ENCODE data around the gene PITPNC1.
"Not testable (repeated sequence)": the region's sequence is repeated elsewhere in the genome, so short reads cannot be mapped to it uniquely, and the experiment has no call there.

PITPNC1 gene

DNA sequence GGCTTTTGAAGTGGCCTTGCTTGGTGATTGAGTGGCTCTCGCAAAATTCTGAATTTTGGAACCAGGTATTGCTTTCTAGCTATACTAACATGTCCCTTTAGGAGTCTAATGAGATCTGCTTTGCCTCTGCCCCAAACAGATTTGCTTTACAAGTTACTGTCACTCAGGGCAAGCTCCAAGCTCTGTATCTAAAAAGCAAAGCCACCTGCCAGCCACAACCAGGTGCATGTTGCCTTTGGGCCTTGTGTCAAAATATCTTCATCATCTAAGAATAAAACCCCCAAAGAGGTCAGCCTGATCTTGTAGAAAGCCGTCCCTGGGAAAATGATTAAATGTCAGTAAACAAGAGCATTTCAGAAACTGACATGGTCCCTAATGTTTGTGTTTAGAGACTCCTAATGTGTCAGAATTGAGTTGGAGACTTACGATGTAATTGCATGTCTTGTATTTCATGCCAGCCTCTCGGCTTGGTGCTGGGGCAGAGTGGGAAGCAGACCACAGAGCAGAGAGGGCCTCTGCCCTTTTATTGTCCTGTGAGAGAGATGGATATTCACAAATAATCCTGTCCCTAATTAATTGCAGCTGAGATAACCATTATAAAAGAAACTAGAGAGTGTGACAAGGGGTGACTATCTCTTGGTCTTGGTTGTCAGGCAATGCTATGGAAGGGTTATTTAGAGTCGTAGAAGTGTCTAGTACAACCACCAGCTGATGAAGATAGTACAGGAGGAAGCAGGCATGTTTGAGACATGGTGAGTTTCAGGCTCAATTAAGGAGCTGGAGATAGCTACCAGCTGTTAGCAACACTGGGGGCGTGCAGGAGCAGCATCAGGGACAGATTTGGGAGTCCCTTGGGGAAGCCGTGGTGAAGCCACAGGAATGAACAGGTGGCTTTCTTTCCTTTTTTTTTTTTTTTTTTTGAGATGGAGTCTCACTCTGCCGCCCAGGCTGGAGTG, 90.7 kb downstream of the PITPNC1 start:
- peak; percentile 30 for DNase-seq

- DNase-seq, result no peak
Observed at GRCh38 chr17:67469208-67469980, 92.3 kb downstream of the PITPNC1 start.

DNA sequence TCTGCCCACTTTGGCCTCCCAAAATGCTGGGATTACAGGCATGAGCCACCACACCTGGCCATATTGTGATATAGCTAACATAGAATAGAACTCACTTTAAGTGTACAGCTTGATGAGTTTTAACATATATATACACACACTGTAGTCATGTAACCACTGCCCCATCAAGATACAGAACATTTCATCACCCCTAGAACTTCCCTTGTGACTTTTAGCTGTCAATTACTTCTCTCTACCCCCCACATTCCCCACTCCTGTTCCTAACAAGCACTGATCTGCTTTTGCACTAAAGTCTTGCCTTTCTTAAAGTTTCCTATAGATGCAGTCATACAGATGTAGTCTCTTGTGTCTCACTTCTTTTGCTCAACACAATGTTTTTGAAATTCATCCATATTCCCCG, 93.1 kb downstream of the PITPNC1 start:
- DNase-seq, result no peak

DNA sequence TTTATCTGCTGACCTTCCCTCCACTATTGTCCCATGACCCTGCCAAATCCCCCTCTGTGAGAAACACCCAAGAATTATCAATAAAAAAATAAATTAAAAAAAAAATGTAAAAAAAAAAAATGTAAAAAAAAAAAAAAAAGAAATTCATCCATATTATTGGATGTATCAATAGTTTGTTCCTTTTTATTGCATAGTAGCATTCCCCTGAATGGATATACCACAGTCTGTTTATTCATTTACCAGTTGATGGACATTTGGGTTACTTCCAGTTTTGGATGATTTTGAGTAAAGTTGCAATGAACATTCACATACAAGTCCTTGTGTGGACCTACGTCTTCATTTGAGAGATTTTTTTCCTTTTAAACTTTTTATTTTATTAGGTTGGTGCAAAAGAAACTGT, 94.0 kb downstream of the PITPNC1 start:
- DNase-seq, result no peak

GRCh38 chr17:67472606-67473005, 95.5 kb downstream of the PITPNC1 start:
- not testable (repeated sequence) for DNase-seq

DNA sequence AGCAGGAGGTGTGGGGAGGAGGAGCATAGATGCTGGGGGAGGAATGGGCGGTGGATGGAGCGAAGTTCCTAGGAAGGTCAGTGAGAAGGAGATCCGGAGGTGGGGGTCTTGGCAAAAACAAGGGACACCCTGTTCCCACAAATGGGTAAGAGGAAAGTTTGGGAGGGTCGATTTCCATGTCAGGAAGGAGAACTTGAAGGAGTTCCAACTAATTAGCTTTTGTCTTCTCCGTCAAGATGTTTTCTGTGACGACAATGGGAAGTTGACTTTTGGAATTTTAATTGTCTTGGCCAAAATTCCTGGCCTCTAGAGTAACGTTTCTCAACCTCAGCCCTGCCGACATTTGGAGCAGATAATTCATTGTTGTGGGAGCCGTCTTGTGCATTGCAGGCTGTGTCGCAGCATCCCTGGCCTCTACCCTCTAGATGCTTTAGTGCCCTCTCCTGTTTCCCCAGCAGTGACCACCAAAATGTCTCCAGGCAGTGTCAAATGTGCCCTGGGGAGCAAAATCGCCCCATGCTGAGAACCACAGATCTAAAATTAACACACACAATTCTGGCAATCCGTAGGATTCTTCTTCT, 97.1 kb downstream of the PITPNC1 start:
- DNase-seq, result no peak

- DNase-seq, result peak; percentile 57
Observed at GRCh38 chr17:67475161-67475937, 98.3 kb downstream of the PITPNC1 start.

- DNase-seq, result no peak
Observed at GRCh38 chr17:67476787-67477335, 99.8 kb downstream of the PITPNC1 start.

DNA sequence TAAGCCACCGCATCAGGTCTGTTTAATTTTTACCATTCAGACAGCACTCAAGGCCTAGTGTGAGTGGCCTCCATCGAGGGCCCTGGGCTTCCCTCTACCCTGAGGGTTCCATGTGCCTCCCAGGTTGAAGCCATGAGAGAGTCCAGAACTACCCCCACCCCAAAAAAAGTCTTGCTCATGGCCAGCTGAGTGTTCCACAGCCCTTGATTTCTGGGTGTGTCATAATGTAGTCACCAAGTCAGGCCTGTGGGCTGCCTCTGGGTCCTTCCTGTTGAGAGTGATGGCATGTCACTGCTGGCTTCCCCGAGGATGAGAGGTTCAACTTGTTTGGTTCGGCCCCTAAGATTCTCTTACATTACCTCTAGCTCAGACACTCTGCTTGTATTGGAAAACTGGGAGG, 100.6 kb downstream of the PITPNC1 start:
- DNase-seq, result no peak

GRCh38 chr17:67478401-67479041, 101.4 kb downstream of the PITPNC1 start:
- no peak for DNase-seq

DNA sequence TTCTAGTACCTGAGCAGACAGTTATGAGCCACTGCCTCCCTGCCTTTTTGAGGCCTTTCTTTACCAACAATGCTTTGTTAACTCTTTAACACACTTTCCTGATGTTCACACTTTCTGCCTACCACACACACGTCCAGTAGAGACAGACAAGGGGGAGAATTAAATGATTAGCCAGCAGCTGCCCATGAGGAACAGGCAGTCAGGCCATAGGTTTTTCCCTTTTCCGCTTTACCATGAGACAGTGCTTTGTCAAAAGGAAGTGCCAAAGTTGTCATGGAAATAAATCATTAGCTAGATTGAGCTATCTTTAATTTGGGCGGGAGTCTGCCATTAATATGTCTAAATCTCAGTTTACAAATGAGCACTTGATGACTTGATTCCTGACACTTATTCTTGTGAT, 102.1 kb downstream of the PITPNC1 start:
- DNase-seq, result no peak

- DNase-seq, result not testable (repeated sequence)
Observed at GRCh38 chr17:67480959-67481358, 103.9 kb downstream of the PITPNC1 start.

DNA sequence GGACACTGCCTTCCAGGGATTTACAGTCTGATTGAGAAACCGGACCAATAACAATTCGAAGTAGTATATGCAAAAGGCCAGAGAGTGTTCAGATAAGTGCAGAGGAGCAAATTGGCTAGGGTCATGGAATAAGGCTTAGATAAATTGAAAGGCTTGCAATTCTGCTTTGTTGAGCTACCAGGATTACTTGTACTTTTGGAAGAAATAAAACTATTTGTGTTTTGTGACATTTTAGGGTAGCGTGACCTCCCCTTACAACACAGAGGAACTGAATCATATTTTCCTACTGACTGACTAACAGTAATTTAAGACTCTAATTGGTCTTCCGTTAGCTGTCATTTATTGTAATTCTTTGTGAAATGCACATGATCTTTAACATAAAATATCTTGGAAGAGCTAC, 104.7 kb downstream of the PITPNC1 start:
- no peak for DNase-seq

- DNase-seq, result no peak
Observed at GRCh38 chr17:67482764-67483163, 105.7 kb downstream of the PITPNC1 start.

GRCh38 chr17:67484261-67484660, 107.2 kb downstream of the PITPNC1 start:
- no peak for DNase-seq

GRCh38 chr17:67485666-67486065, 108.6 kb downstream of the PITPNC1 start:
- DNase-seq, result no peak

DNA sequence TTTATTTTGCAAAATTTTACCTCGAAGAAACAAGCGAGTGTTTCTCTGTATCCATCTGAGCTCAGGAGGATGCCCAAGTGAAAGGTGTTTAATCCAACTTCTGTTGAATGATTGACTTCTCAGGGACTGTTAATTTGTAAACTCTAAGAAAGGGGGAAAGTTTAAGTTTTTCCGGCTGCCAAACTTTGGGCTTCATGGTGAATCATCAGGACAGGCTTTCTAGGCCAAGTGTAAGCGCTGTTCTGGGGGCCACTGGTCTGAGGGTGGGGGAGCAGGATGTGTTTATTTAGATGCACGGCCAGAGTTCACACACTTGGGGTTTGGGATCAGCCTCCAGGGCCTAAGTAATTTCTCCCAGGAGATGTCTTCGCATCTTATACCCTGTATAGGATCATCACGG, 110.4 kb downstream of the PITPNC1 start:
- no peak for DNase-seq

DNA sequence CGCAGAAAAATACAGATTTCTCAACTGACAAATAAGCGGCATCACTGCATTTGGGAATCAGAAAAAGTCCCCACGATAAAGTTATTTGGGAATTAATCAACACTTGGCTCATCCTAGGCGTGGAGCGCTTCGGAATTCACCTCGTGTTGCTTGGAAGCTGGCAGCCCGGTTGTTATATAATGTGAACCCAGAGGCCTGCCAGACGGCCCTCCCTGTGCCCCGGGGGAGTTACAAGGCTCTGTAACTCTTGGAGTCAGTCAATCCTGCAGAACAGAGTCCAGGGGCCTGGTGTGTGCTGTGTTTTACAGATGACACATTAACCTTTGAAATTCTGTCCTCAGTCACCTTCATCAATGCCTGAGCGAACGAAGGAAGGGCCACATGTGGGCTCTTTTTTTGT, 111.1 kb downstream of the PITPNC1 start:
- no peak for DNase-seq

GRCh38 chr17:67488768-67489167, 111.7 kb downstream of the PITPNC1 start:
- no peak for DNase-seq

- no peak for DNase-seq
Observed at GRCh38 chr17:67489273-67489672, 112.2 kb downstream of the PITPNC1 start.

- no peak for DNase-seq
Observed at GRCh38 chr17:67490471-67490870, 113.4 kb downstream of the PITPNC1 start.
